Adipocyte (in vitro differentiated cells): Measurements from ENCODE around the gene ZBTB17.
"Not testable (repeated sequence)": the region's sequence is repeated elsewhere in the genome, so short reads cannot be mapped to it uniquely, and the experiment has no call there.

Experiments used
- DNase-seq: peaks from one replicate; pipeline ENCODE4 v3.0.0-alpha.2; 2015; ENCODE audit warnings: low read depth
- H3K27me3 ChIP-seq: replicated peaks from 2 replicates; pipeline ENCODE4 v1.7.0; 2013; ENCODE audit warnings: mild to moderate bottlenecking, low read length, moderate library complexity; ENCODE audit not compliant: control insufficient read depth, insufficient read depth
- H3K36me3 ChIP-seq: 2 replicates; pipeline ENCODE4 v1.7.0; 2013; ENCODE audit warnings: low read length, mild to moderate bottlenecking, moderate library complexity; ENCODE audit not compliant: control insufficient read depth, insufficient read depth, severe bottlenecking
- H3K4me1 ChIP-seq: 2 replicates; pipeline ENCODE4 v1.7.0; 2013; ENCODE audit warnings: mild to moderate bottlenecking, low read length, moderate library complexity; ENCODE audit not compliant: control insufficient read depth, insufficient read depth
- H3K4me3 ChIP-seq: 2 replicates; pipeline ENCODE4 v1.7.0; 2013; ENCODE audit warnings: mild to moderate bottlenecking, low read length, moderate library complexity
- H3K9ac ChIP-seq: 2 replicates; pipeline ENCODE4 v1.7.0; 2013; ENCODE audit warnings: mild to moderate bottlenecking, low read length, moderate library complexity
- H3K9me3 ChIP-seq: 2 replicates; pipeline ENCODE4 v1.7.0; 2013; ENCODE audit warnings: mild to moderate bottlenecking, low read length, moderate library complexity; ENCODE audit not compliant: control insufficient read depth

Gene ZBTB17

DNA sequence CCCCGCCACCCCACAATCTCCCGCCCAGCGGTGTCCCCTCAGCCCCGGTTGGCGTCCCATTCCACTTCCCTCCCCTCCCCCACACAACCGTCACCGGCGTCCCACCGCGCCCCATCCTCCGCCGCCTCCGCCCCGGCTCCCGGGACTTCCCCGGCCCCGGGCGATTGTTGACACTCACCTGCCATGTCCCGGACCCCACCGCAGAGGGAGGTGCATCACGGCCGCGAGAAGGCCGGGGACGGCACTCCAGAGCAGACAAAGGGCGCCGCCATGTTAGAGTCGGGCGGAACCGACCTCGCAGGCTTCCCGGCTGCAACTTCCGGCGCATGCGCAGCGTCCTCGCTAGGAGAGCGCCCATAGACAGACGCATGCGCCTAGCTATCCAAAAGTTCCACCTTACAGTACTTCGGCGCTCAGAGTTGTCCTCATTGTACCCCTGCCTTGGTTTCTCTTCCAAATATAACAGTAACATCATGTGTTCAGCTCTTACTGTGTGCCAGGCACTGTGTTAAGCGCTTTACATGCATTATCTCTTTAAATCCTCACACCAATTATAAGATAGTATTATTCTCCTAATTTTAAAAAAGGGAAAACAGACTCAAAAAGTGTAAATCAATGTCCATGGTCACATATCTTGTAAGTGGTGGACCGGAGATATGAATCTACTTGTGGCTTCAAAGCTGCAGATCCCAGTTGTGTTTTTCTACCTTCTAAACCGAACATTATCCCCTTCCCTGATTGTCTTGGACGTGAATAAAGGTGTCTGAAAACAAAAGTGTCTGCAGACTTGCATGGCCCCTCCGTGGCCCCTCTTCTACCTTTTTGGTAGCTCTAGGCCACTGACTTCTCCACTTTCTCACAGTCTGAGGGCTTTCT is at the start of gene ZBTB17:
TSS of gene ZBTB17 (minus strand) at position 297 of the 876 bp plus-strand sequence. CDS start 27,606 bp downstream, outside the sequence.
- peak; percentile 98 for DNase-seq
- no peaks in the 10 kb centered on the region for H3K9me3 ChIP-seq
- peaks cover 16% of the 10 kb centered on the region for H3K4me1 ChIP-seq
- H3K36me3 ChIP-seq: peaks cover 15% of the 10 kb centered on the region
- no peaks in the 10 kb centered on the region for H3K27me3 ChIP-seq
- H3K4me3 ChIP-seq: peak within 1 kb of the TSS; percentile 92
- H3K9ac ChIP-seq: peak within 1 kb of the TSS; percentile 87

DNA sequence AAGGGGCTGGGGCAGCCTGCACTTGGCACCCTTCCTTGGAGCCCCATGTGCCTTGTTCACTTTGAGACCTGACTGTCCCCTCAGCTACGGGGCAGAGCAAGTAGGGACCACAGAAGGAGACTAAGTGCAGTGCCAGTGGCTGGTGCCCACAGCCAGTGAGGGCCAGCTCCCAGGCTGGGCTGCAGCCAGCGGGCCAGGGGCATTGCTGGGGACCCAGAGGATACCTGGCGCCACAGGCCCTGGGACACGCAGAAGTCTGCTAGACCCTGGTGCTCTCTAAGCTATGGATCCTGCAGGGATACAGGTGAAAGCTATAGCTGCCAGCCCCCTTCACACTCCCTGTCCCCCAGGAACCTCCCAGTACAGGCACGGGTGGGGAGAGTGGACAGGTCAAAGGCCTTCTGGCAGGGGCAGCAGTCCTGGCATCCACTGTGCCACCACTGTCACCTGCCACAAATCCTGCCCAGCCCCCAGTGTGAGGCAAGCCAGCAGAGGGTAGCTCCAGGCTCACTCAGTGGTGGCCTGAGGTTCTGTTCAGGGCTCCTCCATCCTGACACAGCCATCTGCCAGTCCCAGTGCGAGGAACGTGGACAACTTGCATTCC is 47.3 kb upstream of the ZBTB17 start:
- H3K9ac ChIP-seq: no peak overlapping the region
- H3K9me3 ChIP-seq: no peaks in the 10 kb centered on the region
- H3K27me3 ChIP-seq: peaks cover 8% of the 10 kb centered on the region
- DNase-seq: no peak
- H3K4me1 ChIP-seq: peaks cover 22% of the 10 kb centered on the region
- H3K36me3 ChIP-seq: no peaks in the 10 kb centered on the region
- H3K4me3 ChIP-seq: no peak overlapping the region

DNA sequence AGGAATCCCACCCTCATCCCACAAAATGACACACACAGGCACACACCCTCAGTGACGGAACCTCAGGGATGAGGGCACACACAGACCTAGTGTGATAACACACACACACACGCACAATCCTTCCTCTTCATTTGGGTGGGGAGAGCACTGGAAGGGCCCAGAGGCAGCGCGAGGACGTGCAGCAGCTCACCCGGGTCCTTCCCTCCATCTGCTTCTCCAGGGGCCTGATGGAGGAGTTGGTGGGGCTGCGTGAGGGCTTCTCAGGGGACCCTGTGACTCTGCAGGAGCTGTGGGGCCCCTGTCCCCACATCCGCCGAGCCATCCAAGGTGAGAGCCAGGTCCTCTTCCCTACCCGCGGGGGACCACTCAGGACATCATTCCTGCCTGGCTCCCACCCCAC is 46.5 kb upstream of the ZBTB17 start:
- Histone ChIP-seq H3K4me1 (peaks cover 30% of the 10 kb centered on the region), H3K36me3 (no peaks in the 10 kb centered on the region), H3K27me3 (peaks cover 4% of the 10 kb centered on the region), H3K9ac (no peak overlapping the region), H3K4me3 (no peak overlapping the region), H3K9me3 (no peaks in the 10 kb centered on the region)
- no peak for DNase-seq

DNA sequence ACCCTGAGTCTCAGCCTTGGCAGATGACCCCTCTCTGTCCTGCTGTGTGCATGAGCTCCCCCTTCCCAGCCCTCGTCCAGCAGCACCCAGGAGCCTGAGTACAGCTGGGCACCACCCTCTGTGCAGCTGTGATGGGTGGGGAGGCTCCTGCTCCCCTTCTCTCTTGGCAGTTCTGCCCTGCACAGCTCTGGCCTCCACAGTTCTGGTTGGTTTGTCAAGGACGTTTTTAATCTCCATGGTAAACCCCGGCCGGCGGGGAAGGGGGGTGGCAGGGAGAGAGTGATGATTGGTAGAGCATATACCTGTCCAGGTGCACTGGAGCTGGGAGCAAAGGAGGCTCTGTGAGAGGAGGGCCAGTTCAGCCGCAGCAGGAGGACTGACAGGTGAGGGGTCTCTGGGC is 45.8 kb upstream of the ZBTB17 start, which contains the start of gene CLCNKA:
TSS of gene CLCNKA (plus strand) at position 356 of the 400 bp plus-strand sequence. CDS start 584 bp downstream, outside the sequence.
- Histone ChIP-seq H3K27me3 (peaks cover 4% of the 10 kb centered on the region), H3K4me3 (no peak within 1 kb of the TSS), H3K9me3 (no peaks in the 10 kb centered on the region), H3K4me1 (peaks cover 37% of the 10 kb centered on the region), H3K9ac (no peak within 1 kb of the TSS), H3K36me3 (no peaks in the 10 kb centered on the region)
- no peak for DNase-seq

DNA sequence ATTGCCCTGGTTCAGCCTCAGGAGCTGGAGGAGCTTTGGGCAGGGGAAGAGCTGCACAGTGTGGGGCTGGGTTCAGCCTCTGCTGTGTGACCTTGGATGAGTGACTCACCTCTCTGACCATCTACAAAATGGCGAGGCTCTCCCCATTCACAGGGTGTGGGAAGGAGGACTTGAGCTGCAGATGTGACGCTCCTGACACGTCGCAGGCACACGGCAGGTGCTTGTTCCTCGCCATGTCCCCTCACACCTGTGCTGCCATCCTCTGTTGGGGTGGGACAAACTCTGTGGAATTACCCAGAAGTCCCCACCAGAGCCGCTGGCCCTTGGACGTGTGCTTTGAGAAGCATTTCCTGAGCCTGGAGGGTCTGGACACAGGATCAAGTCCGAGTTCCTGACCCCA is 45.0 kb upstream of the ZBTB17 start:
- not testable (repeated sequence) for H3K36me3 ChIP-seq, H3K4me3 ChIP-seq, H3K9ac ChIP-seq, H3K27me3 ChIP-seq, DNase-seq, H3K9me3 ChIP-seq
- peaks cover 43% of the 10 kb centered on the region for H3K4me1 ChIP-seq

DNA sequence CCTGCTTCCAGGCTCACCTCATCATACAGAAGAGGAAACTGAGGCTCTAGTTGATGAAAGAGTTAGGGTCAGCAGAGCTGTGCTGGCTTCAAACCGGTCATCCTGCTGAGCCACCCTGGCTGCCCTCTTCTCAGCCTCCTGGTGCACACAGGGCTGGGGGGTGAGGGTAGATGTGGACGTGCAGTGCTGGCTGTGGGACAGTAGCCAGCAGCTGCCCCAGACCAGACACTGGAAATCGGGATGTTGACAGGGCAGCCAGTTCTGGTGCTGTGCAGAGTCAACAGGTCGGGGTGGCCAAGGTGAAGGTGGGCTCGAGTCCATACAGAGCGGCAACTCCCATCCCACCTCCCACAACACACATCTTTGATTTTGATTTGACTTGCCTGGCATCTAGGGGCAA is 44.4 kb upstream of the ZBTB17 start:
- Histone ChIP-seq H3K4me1 (peaks cover 48% of the 10 kb centered on the region), H3K9ac (peak overlapping the region; percentile 38), H3K27me3 (peaks cover 4% of the 10 kb centered on the region), H3K9me3 (no peaks in the 10 kb centered on the region), H3K36me3 (no peaks in the 10 kb centered on the region), H3K4me3 (no peak overlapping the region)
- no peak for DNase-seq

DNA sequence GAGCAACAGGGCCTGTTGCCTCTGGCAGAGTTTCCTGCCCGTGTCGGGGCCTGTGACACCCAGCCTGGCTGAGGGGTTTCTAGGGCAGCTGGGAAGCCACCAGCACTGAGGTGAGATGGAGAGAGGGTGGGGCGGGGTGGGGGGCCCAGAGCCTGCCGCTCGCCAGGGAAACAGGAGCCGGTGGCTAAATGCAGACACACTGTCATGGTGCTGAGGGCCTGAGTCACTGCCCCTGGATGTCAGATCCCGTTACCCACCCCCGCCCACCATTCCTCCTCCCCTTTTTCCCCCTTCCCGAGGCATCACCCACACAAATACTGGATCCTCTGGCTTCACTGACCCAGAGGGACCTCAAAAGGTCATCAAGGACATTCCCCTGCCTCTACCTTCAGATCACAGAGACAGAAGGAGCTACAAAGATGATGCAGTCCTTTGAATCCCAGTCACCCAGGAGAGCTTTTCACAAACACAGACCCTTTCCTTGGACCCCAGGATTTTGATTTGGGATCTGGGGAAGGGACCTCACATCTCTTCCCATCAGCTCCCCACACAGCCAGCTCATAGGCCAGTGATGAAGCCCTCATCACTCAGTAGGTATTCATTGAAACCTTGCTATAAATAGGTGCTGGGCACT is 43.9 kb upstream of the ZBTB17 start:
- Histone ChIP-seq H3K4me3 (no peak overlapping the region), H3K27me3 (peaks cover 4% of the 10 kb centered on the region), H3K9me3 (no peaks in the 10 kb centered on the region), H3K4me1 (peaks cover 53% of the 10 kb centered on the region), H3K9ac (peak overlapping the region; percentile 38), H3K36me3 (no peaks in the 10 kb centered on the region)
- peak; percentile 59 for DNase-seq

DNA sequence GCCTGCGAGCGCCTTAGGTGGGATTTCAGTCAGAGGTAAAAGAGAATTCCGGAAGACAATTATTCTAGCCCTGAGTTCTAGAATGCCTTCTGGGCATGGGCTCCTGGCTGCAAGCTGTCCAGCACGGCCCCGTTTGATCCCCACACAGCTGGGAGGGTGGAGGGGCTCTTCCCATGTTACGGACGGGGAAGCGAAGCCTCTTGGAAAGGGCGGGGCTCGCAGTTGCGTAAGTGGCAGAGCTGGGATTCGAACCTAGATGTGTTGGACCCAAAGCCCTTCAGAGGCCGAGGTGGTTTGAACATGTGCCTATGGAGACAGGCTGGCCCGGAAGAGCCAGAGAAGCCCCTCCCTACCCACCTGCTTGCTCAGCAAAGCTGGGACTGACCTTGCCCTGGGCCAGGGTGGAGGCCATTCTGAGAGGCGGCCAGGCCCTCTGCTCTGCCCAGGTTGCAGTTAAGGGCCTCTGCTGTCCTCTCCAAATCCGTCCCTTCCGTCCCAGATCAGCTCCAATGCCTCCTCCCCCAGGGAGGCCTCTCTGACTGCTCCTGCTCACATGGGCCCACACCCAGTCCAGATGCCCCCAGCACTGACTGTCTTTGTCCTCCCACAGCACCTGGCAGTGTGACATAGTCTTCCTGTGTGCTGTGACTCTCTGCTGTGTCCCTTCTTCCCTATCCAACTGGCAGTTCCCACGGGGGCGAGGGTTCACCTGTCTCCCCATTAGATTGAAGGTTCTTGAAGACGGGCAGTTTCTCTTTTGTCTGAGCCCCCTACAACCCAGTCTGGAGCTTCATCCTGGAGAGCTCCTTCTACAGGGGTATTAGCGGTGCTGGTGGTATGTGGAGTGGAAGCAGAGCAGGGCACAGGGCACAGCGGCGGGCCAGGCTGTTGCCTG is 43.1 kb upstream of the ZBTB17 start:
- Histone ChIP-seq H3K36me3 (no peaks in the 10 kb centered on the region), H3K9me3 (no peaks in the 10 kb centered on the region), H3K4me1 (peaks cover 56% of the 10 kb centered on the region), H3K27me3 (peaks cover 4% of the 10 kb centered on the region), H3K9ac (peak overlapping the region; percentile 90), H3K4me3 (peak overlapping the region; percentile 79)
- no peak for DNase-seq

DNA sequence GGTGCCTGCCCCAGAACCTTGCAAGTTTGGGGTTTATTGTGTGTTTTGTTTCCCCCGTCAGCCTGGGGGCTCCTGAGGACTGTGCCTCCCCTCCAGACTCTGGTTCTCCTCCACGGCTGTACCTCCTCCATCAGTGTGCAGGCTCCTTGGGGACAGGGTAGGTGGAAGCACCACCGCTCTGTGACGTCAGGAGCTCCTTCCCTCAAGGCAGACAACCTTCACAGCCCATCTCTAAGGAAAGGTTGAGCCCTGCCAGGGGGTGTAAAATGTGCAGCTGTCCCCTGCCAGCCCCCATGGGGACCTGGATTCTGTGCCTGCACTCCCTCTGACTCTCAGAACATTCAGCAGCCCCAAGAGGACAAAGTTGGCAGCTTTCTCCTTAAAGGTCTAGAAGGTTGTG is 42.4 kb upstream of the ZBTB17 start:
- no peaks in the 10 kb centered on the region for H3K9me3 ChIP-seq
- no peak for DNase-seq
- peak overlapping the region; percentile 79 for H3K4me3 ChIP-seq
- peaks cover 63% of the 10 kb centered on the region for H3K4me1 ChIP-seq
- H3K27me3 ChIP-seq: peaks cover 4% of the 10 kb centered on the region
- H3K36me3 ChIP-seq: no peaks in the 10 kb centered on the region
- peak overlapping the region; percentile 90 for H3K9ac ChIP-seq

DNA sequence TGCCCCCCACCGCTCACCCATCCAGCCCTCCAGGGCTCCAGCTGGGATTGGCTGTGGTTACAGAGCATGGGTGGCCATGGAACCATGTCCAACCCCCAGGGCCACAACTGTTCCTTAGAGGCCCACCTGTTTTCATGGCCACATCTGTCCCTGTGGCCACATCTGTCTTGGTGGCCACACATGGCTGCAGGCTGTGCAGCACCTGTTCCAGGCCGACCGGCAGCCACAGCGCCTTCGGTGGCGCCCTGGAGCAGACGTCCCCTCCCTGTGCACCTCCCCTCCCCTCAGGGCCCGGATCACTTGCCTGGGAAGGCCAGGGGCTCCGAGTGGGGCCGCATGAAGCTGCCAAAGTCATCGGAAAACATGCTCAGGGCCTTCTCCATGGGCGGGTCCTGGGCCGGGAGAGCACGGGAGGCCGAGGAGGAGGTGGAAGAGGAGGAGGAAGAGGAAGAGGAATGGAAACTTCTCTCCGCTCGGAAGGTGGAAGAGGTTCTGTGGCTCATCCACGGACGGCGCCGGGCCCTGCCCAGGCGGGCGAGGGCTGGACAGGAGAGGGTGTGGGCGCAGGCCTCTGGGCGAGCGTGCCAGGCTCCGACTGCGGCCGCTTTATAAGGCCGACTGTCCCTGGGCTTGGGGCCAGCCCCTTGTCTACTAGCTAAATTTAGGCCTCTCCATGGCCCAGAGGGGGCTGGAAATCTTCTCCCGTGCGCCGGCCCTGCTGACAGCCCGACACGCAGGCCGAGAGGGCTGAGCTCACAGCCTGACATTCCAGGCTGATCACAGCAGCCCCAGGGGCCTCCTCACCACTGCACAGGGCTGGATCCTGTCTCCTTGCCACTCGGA is 41.8 kb upstream of the ZBTB17 start, which contains the start of gene HSPB7:
TSS of gene HSPB7 (minus strand) at position 583 of the 843 bp plus-strand sequence. CDS start at position 503, 80 bp downstream.
- Histone ChIP-seq H3K27me3 (peaks cover 4% of the 10 kb centered on the region), H3K4me3 (peak within 1 kb of the TSS; percentile 79)
- peak; percentile 93 for DNase-seq

More for the DNA sequence above, 41.8 kb upstream of the ZBTB17 start, which contains the start of gene HSPB7:
- peaks cover 66% of the 10 kb centered on the region for H3K4me1 ChIP-seq
- H3K9me3 ChIP-seq: no peaks in the 10 kb centered on the region
- peak within 1 kb of the TSS; percentile 90 for H3K9ac ChIP-seq
- H3K36me3 ChIP-seq: no peaks in the 10 kb centered on the region
